ENCODE measurements around the gene STMN1. TPM values are rescaled to one million over a fixed set of nuclear protein-coding genes. Genes with fewer than 3 reads are reported as not detected.

STMN1 gene
- total RNA-seq, 1 experiment from 2014 or later = 933 TPM

DNA sequence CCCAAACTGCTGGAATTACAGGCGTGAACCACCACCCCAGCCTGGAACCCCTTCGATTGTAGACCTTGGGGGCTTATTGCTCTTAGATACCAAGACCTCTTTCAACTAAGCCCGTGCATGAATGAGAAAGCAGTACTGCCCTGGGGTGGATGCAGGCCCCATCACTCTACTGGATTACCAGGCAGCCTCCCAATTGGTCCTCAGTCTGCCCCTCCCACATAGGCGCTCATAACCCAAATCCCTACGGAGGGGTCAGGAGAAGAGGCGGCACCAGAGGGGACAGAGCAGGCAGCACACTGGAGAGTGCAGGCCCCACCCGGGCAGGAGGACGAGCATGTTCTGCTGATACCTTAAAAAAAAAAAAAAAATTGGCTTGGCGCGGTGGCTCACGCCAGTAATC is 12.4 kb upstream of the STMN1 start:
- Histone ChIP-seq H3K27me3 (replicated peaks; ENCODE audit: insufficient read depth, low read depth, low read length, poor library complexity) (no peaks in the 10 kb centered on the region), H3K4me3 (ENCODE audit: low read depth, low read length, poor library complexity, severe bottlenecking) (no peak overlapping the region), H3K4me1 (ENCODE audit: insufficient read depth, low read length, poor library complexity, severe bottlenecking) (peaks cover 10% of the 10 kb centered on the region), H3K27ac (ENCODE audit: low read depth, low read length, poor library complexity, severe bottlenecking) (no peak overlapping the region), H3K36me3 (ENCODE audit: insufficient read depth, low read length, poor library complexity, severe bottlenecking) (no peaks in the 10 kb centered on the region), H3K9me3 (ENCODE audit: low read depth, low read length, poor library complexity, severe bottlenecking) (no peaks in the 10 kb centered on the region)
- TF ChIP-seq EZH2 (IDR thresholded peaks at IDR 0.05; ENCODE audit: borderline replicate concordance, low read depth, low read length, poor library complexity, severe bottlenecking) = no peak
- TF ChIP-seq, protein P1, sequence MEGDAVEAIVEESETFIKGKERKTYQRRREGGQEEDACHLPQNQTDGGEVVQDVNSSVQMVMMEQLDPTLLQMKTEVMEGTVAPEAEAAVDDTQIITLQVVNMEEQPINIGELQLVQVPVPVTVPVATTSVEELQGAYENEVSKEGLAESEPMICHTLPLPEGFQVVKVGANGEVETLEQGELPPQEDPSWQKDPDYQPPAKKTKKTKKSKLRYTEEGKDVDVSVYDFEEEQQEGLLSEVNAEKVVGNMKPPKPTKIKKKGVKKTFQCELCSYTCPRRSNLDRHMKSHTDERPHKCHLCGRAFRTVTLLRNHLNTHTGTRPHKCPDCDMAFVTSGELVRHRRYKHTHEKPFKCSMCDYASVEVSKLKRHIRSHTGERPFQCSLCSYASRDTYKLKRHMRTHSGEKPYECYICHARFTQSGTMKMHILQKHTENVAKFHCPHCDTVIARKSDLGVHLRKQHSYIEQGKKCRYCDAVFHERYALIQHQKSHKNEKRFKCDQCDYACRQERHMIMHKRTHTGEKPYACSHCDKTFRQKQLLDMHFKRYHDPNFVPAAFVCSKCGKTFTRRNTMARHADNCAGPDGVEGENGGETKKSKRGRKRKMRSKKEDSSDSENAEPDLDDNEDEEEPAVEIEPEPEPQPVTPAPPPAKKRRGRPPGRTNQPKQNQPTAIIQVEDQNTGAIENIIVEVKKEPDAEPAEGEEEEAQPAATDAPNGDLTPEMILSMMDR (conservative IDR thresholded peaks at IDR 0.05; ENCODE audit: low read depth, low read length) = no peak
- ChIA-PET CTCF (no interaction called here), POLR2A (ENCODE audit: low non-redundant PET) (no interaction called here)
- intact Hi-C loops (cut with micrococcal nuclease; ENCODE audit: unreplicated experiment) = no loop called here
- DNase-seq (ENCODE audit: low spot score) = no peak
- no TSS peak for BruUV-seq (replicated peaks)

DNA sequence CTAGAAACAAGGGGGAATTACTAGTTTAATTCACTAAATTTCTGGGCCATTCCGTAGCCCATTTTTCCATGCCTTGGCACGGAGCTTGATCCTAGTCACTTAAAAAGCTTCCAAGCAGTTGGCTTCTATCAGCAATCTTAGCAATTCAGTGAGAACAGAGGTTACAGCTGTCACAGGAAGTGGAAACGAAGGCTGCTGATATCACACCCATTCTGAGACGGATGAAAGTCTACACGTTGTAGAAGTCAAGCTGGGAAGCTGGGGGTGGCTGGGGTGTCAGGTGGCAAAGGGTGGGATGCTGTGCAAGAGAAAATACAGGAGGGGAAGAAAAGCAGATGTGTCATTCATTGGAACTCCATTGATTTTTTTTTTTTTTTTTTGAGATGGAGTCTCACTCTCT is 11.8 kb upstream of the STMN1 start:
- POLR2A ChIA-PET (ENCODE audit: low non-redundant PET) = no interaction called here

DNA sequence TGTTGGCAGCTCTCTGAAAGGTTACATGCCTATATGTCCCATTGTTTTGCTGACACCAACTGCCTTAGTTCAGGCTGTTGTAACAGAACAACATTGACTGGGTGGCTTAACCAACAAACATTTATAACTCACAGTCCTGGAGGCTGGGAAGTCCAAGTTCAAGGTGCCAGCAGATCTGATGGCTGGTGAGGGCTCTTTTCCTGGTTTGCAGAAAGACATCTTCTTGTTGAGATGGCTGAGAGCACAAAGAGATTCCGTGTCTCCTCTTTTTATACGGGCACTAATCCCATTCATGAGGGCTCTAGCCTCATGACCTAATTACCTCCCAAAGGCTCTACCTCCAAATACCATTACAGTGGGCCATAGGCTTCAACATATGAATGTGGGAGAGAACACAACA is 10.2 kb upstream of the STMN1 start:
- no TSS peak for BruUV-seq (replicated peaks)
- H3K27me3 ChIP-seq (replicated peaks; ENCODE audit: insufficient read depth, low read depth, low read length, poor library complexity) = no peaks in the 10 kb centered on the region
- H3K4me3 ChIP-seq (ENCODE audit: low read depth, low read length, poor library complexity, severe bottlenecking) = no peak overlapping the region
- TF ChIP-seq, protein P1 (conservative IDR thresholded peaks at IDR 0.05; ENCODE audit: low read depth, low read length) = no peak
- TF ChIP-seq EZH2 (IDR thresholded peaks at IDR 0.05; ENCODE audit: borderline replicate concordance, low read depth, low read length, poor library complexity, severe bottlenecking) = no peak
- ChIA-PET CTCF (no interaction called here), POLR2A (ENCODE audit: low non-redundant PET) (no interaction called here)
- H3K4me1 ChIP-seq (ENCODE audit: insufficient read depth, low read length, poor library complexity, severe bottlenecking) = peaks cover 2% of the 10 kb centered on the region
- H3K9me3 ChIP-seq (ENCODE audit: low read depth, low read length, poor library complexity, severe bottlenecking) = no peaks in the 10 kb centered on the region
- no peak for DNase-seq (ENCODE audit: low spot score)
- no peaks in the 10 kb centered on the region for H3K36me3 ChIP-seq (ENCODE audit: insufficient read depth, low read length, poor library complexity, severe bottlenecking)
- no peak overlapping the region for H3K27ac ChIP-seq (ENCODE audit: low read depth, low read length, poor library complexity, severe bottlenecking)
- intact Hi-C loops (cut with micrococcal nuclease; ENCODE audit: unreplicated experiment) = no loop called here

More for the DNA sequence above, 11.8 kb upstream of the STMN1 start:
- no peaks in the 10 kb centered on the region for H3K27me3 ChIP-seq (replicated peaks; ENCODE audit: insufficient read depth, low read depth, low read length, poor library complexity)
- TF ChIP-seq, protein P1 (conservative IDR thresholded peaks at IDR 0.05; ENCODE audit: low read depth, low read length) = no peak
- TF ChIP-seq EZH2 (IDR thresholded peaks at IDR 0.05; ENCODE audit: borderline replicate concordance, low read depth, low read length, poor library complexity, severe bottlenecking) = no peak
- DNase-seq (ENCODE audit: low spot score) = no peak
- BruUV-seq (replicated peaks) = no TSS peak
- CTCF ChIA-PET = no interaction called here
- no peaks in the 10 kb centered on the region for H3K9me3 ChIP-seq (ENCODE audit: low read depth, low read length, poor library complexity, severe bottlenecking)
- no peak overlapping the region for H3K4me3 ChIP-seq (ENCODE audit: low read depth, low read length, poor library complexity, severe bottlenecking)
- no peaks in the 10 kb centered on the region for H3K36me3 ChIP-seq (ENCODE audit: insufficient read depth, low read length, poor library complexity, severe bottlenecking)
- no peak overlapping the region for H3K27ac ChIP-seq (ENCODE audit: low read depth, low read length, poor library complexity, severe bottlenecking)
- peaks cover 10% of the 10 kb centered on the region for H3K4me1 ChIP-seq (ENCODE audit: insufficient read depth, low read length, poor library complexity, severe bottlenecking)
- intact Hi-C loops (cut with micrococcal nuclease; ENCODE audit: unreplicated experiment) = no loop called here
